Measurements from ENCODE around the gene BTBD9. TPM values are rescaled to one million over a fixed set of nuclear protein-coding genes. Genes with fewer than 3 reads are reported as not detected.

BTBD9 gene
- total and polyA plus RNA-seq, 10 donors = 1.2 to 43.1 (median 27.8) TPM

DNA sequence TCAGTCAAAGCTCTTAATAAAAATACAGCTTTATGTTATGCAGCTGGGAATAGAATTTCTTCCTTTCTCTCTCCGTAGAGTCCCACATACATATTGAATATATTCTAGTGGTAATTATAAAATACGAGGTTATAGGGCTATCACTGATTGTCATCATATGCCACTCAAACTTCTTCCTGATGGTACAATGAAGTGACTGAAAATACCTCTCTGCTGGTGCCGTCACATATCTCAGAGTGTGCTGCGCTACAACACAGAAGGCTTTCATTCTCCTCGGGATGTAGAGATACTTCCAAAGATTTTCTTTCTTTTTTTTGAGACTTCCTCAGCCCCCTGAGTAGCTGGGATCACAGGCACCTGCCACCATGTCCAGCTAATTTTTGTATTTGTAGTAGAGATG lies 249.9 kb downstream of the BTBD9 start:
- Histone ChIP-seq H3K27me3 (replicated peaks in 1 of 7) (no peaks in the 10 kb centered on the region), H3K9me3 (no peaks in the 10 kb centered on the region), H3K27ac (no peak overlapping the region), H3K4me1 (no peaks in the 10 kb centered on the region), H3K4me3 (no peak overlapping the region), H3K36me3 (no peaks in the 10 kb centered on the region)
- no peak for TF ChIP-seq POLR2A (IDR thresholded peaks at IDR 0.05)
- no peak for TF ChIP-seq POLR2AphosphoS5 (IDR thresholded peaks at IDR 0.05)
- TF ChIP-seq, protein P1, sequence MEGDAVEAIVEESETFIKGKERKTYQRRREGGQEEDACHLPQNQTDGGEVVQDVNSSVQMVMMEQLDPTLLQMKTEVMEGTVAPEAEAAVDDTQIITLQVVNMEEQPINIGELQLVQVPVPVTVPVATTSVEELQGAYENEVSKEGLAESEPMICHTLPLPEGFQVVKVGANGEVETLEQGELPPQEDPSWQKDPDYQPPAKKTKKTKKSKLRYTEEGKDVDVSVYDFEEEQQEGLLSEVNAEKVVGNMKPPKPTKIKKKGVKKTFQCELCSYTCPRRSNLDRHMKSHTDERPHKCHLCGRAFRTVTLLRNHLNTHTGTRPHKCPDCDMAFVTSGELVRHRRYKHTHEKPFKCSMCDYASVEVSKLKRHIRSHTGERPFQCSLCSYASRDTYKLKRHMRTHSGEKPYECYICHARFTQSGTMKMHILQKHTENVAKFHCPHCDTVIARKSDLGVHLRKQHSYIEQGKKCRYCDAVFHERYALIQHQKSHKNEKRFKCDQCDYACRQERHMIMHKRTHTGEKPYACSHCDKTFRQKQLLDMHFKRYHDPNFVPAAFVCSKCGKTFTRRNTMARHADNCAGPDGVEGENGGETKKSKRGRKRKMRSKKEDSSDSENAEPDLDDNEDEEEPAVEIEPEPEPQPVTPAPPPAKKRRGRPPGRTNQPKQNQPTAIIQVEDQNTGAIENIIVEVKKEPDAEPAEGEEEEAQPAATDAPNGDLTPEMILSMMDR (IDR thresholded peaks at IDR 0.05 in 8 of 11, conservative IDR thresholded peaks at IDR 0.05 in 3 of 11) = no peak
- intact Hi-C loops (cut with DNase I; ENCODE audit: low total_unique reads) = no loop called here
- 91 to 98% (median 95%) methylated on average over 5 of the region's 5 CpGs for WGBS, 5 donors
- DNase-seq = no peak

DNA sequence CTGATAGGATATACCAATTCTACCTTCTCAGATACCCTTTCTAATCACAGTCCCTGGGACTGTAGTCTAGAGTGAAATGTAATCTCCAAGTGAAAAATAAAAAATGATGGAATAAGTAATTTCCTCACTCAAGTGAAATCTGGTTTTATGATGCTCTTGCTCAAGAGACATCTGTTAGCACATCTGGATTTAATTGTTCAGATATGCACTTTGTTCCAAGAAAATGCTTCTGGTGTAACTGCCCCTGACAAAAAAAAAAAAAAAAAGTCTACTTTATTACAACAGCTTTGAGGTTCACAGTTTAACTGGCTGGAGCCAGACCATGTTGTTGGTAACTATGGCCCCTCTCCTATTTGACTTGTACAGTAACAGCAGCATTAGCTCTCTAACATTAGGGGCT lies 251.8 kb downstream of the BTBD9 start:
- H3K36me3 ChIP-seq = no peaks in the 10 kb centered on the region
- no peak for TF ChIP-seq POLR2AphosphoS5 (IDR thresholded peaks at IDR 0.05)
- intact Hi-C loops (cut with DNase I; ENCODE audit: low total_unique reads) = no loop called here
- DNase-seq = no peak
- H3K4me1 ChIP-seq = no peaks in the 10 kb centered on the region
- H3K27me3 ChIP-seq (replicated peaks in 1 of 7) = no peaks in the 10 kb centered on the region
- no peaks in the 10 kb centered on the region for H3K9me3 ChIP-seq
- no peak overlapping the region for H3K27ac ChIP-seq
- H3K4me3 ChIP-seq = no peak overlapping the region

DNA sequence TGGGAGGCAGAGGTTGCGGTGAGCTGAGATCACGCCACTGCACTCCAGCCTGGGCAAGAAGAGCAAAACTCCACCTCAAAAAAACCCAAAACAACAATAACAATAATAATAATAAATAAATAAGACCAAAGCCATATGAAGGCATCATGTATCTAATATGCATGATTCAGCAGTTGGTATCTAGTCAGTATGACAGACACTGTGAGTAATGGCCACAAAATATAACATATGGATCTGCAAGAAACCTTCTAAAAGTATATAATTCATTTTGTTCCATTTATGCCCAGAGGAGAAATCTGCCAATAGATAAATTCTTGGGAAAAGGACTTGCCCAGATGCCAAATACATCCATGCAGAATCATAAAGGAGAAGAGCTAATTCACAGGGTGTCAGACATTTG lies 252.3 kb downstream of the BTBD9 start:
- WGBS, 5 donors = 99 to 100% (median 100%) methylated on average over 2 of the region's 2 CpGs
- intact Hi-C loops (cut with DNase I; ENCODE audit: low total_unique reads) = no loop called here

DNA sequence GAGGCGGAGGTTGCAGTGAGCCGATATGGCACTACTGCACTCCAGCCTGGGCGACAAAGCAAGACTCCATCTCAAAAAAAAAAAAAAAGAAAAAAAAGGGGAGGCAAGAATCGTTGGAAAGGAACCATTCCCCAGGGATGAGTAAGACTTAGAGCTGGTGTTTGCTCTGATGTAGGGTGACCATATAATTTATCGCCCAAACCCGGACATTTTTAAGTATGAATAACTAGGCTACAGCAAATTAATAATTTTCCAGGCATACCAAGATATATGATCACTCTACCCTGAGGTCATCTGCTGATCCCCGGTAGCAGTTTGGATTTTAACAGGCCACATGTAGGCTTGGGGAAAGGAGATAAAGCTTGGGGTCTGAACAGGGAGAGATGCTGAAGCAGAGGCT lies 260.9 kb downstream of the BTBD9 start:
- Histone ChIP-seq H3K4me3 (no peak overlapping the region), H3K9me3 (no peaks in the 10 kb centered on the region), H3K27me3 (replicated peaks in 1 of 7) (no peaks in the 10 kb centered on the region), H3K4me1 (no peaks in the 10 kb centered on the region), H3K27ac (no peak overlapping the region), H3K36me3 (no peaks in the 10 kb centered on the region)
- 92 to 95% (median 95%) methylated on average over 7 of the region's 7 CpGs for WGBS, 5 donors
- DNase-seq = no peak
- TF ChIP-seq POLR2AphosphoS5 (IDR thresholded peaks at IDR 0.05) = no peak
- TF ChIP-seq, protein P1 (IDR thresholded peaks at IDR 0.05 in 8 of 11, conservative IDR thresholded peaks at IDR 0.05 in 3 of 11) = no peak
- intact Hi-C loops (cut with DNase I; ENCODE audit: low total_unique reads) = no loop called here

More for the DNA sequence above, 252.3 kb downstream of the BTBD9 start:
- Histone ChIP-seq H3K9me3 (no peaks in the 10 kb centered on the region), H3K27ac (no peak overlapping the region), H3K27me3 (replicated peaks in 1 of 7) (no peaks in the 10 kb centered on the region), H3K36me3 (no peaks in the 10 kb centered on the region), H3K4me3 (no peak overlapping the region), H3K4me1 (no peaks in the 10 kb centered on the region)
- TF ChIP-seq, protein P1 (IDR thresholded peaks at IDR 0.05 in 8 of 11, conservative IDR thresholded peaks at IDR 0.05 in 3 of 11) = no peak
- TF ChIP-seq POLR2AphosphoS5 (IDR thresholded peaks at IDR 0.05) (no peak), POLR2A (IDR thresholded peaks at IDR 0.05) (no peak)
- no peak for DNase-seq

DNA sequence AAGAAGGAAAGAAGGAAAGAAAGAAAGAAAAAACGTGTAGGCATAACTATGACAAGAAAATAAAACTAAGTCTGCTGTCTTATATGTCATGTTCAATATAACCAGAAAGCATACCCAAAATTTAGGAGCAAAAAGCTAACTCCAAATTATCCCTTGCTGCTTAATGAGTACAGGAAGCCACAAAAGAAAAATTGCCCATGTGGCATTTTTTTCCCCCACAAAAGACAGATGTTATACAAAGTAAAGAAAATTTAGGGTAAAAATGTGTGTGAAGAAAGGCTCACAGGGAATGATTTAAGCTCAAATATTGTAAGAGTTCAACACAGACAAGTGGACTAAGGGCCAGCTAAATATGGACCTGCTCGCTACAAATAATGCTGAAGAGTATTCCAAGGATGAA lies 263.8 kb downstream of the BTBD9 start:
- no peak for DNase-seq
- Histone ChIP-seq H3K27ac (no peak overlapping the region), H3K4me1 (no peaks in the 10 kb centered on the region), H3K36me3 (no peaks in the 10 kb centered on the region), H3K9me3 (no peaks in the 10 kb centered on the region), H3K4me3 (no peak overlapping the region), H3K27me3 (replicated peaks in 1 of 7) (no peaks in the 10 kb centered on the region)
- intact Hi-C loops (cut with DNase I; ENCODE audit: low total_unique reads) = no loop called here
- TF ChIP-seq, protein P1 (IDR thresholded peaks at IDR 0.05 in 8 of 11, conservative IDR thresholded peaks at IDR 0.05 in 3 of 11) = no peak
- TF ChIP-seq POLR2A (IDR thresholded peaks at IDR 0.05) (no peak), POLR2AphosphoS5 (IDR thresholded peaks at IDR 0.05) (no peak)
- 86 to 94% (median 88%) methylated on average over 2 of the region's 2 CpGs for WGBS, 5 donors
